H9 (cell line): ENCODE data around the gene SPINT1. TPM values are rescaled to one million over a fixed set of nuclear protein-coding genes. Genes with fewer than 3 reads are reported as not detected.

Experiments
- DNase-seq: peaks from one replicate; pipeline ENCODE4 v3.0.0-alpha.2; 2017
- H2AFZ ChIP-seq: one replicate; pipeline ENCODE4 v1.6.1; 2013; ENCODE audit warnings: mild to moderate bottlenecking, low read length, control low read depth, moderate library complexity
- H2AK5ac ChIP-seq: 2 replicates; pipeline ENCODE4 v1.6.1; 2013; ENCODE audit warnings: low read length, control low read depth, mixed read lengths; ENCODE audit not compliant: insufficient read length
- H2BK120ac ChIP-seq: one replicate; pipeline ENCODE4 v1.6.1; 2013; ENCODE audit warnings: low read depth, mild to moderate bottlenecking, low read length, control low read depth, inconsistent platforms; ENCODE audit not compliant: poor library complexity, severe bottlenecking
- H2BK12ac ChIP-seq: 2 replicates; pipeline ENCODE4 v1.6.1; 2013; ENCODE audit warnings: low read length, control low read depth, mixed read lengths, low read depth; ENCODE audit not compliant: insufficient read length
- H2BK15ac ChIP-seq: 2 replicates; pipeline ENCODE4 v1.6.1; 2013; ENCODE audit warnings: low read depth, low read length, control low read depth
- H2BK20ac ChIP-seq: one replicate; pipeline ENCODE4 v1.6.1; 2013; ENCODE audit warnings: low read depth, mild to moderate bottlenecking, low read length, control low read depth, inconsistent platforms; ENCODE audit not compliant: poor library complexity, severe bottlenecking
- H2BK5ac ChIP-seq: 2 replicates; pipeline ENCODE4 v1.6.1; 2013; ENCODE audit warnings: low read length, control low read depth, mixed read lengths; ENCODE audit not compliant: insufficient read length
- H3K14ac ChIP-seq: 2 replicates; pipeline ENCODE4 v1.6.1; 2013; ENCODE audit warnings: low read length, control low read depth; ENCODE audit not compliant: insufficient read depth
- H3K18ac ChIP-seq: 2 replicates; pipeline ENCODE4 v1.6.1; 2013; ENCODE audit warnings: low read depth, mild to moderate bottlenecking, mixed read lengths, low read length, control low read depth; ENCODE audit not compliant: insufficient read length
- H3K23ac ChIP-seq: 2 replicates; pipeline ENCODE4 v1.6.1; 2013; ENCODE audit warnings: low read length, control low read depth, mixed read lengths, low read depth; ENCODE audit not compliant: insufficient read length
- H3K23me2 ChIP-seq: 2 replicates; pipeline ENCODE4 v1.6.1; 2013; ENCODE audit warnings: low read depth, mild to moderate bottlenecking, mixed read lengths, low read length, control low read depth; ENCODE audit not compliant: insufficient read length, poor library complexity, severe bottlenecking
- H3K27ac ChIP-seq: 2 replicates; pipeline ENCODE4 v1.5.1; 2013; ENCODE audit warnings: low read length, control low read depth, mixed read lengths, low read depth; ENCODE audit not compliant: insufficient read length
- H3K27me3 ChIP-seq: 2 replicates; pipeline ENCODE4 v1.6.1; 2013; ENCODE audit warnings: low read length, control low read depth, inconsistent platforms; ENCODE audit not compliant: insufficient read depth
- H3K4ac ChIP-seq: 2 replicates; pipeline ENCODE4 v1.6.1; 2013; ENCODE audit warnings: low read depth, mild to moderate bottlenecking, control low read depth, inconsistent platforms, low read length, moderate library complexity
- H3K4me1 ChIP-seq: 2 replicates; pipeline ENCODE4 v1.6.1; 2013; ENCODE audit warnings: low read length, control low read depth, inconsistent platforms; ENCODE audit not compliant: insufficient read depth
- H3K4me2 ChIP-seq: 2 replicates; pipeline ENCODE4 v1.6.1; 2013; ENCODE audit warnings: low read length, control low read depth, mixed read lengths; ENCODE audit not compliant: insufficient read length, insufficient read depth
- H3K56ac ChIP-seq: 2 replicates; pipeline ENCODE4 v1.6.1; 2013; ENCODE audit warnings: low read depth, mild to moderate bottlenecking, mixed read lengths, low read length, control low read depth; ENCODE audit not compliant: insufficient read length
- H3K79me1 ChIP-seq: 2 replicates; pipeline ENCODE4 v1.6.1; 2013; ENCODE audit warnings: low read depth, mild to moderate bottlenecking, moderate library complexity, low read length, control low read depth, inconsistent platforms; ENCODE audit not compliant: insufficient read depth, poor library complexity, severe bottlenecking
- H3K79me2 ChIP-seq: 2 replicates; pipeline ENCODE4 v1.6.1; 2013; ENCODE audit warnings: low read length, control low read depth, inconsistent platforms; ENCODE audit not compliant: insufficient read depth
- H3K9ac ChIP-seq: 2 replicates; pipeline ENCODE4 v1.6.1; 2013; ENCODE audit warnings: low read length, control low read depth, mixed read lengths; ENCODE audit not compliant: insufficient read length; ENCODE audit errors: extremely low read depth
- H3K9me3 ChIP-seq: one replicate; pipeline ENCODE4 v1.6.1; 2013; ENCODE audit warnings: low read depth, low read length, inconsistent platforms; ENCODE audit not compliant: control insufficient read depth
- H3T11ph ChIP-seq: one replicate; pipeline ENCODE4 v1.6.1; 2013; ENCODE audit warnings: mild to moderate bottlenecking, low read length, control low read depth, inconsistent platforms
- H4K20me1 ChIP-seq: one replicate; pipeline ENCODE4 v1.6.1; 2013; ENCODE audit not compliant: control insufficient read depth, insufficient read length, insufficient read depth
- H4K5ac ChIP-seq: 2 replicates; pipeline ENCODE4 v1.6.1; 2013; ENCODE audit warnings: low read depth, mild to moderate bottlenecking, mixed read lengths, low read length, control low read depth; ENCODE audit not compliant: insufficient read length
- H4K8ac ChIP-seq: replicated peaks from 2 replicates; pipeline ENCODE4 v1.6.1; 2013; ENCODE audit warnings: low read length, control low read depth, mixed read lengths, low read depth; ENCODE audit not compliant: insufficient read length
- H4K91ac ChIP-seq: 2 replicates; pipeline ENCODE4 v1.6.1; 2013; ENCODE audit warnings: low read depth, mild to moderate bottlenecking, moderate library complexity, mixed read lengths, low read length, control low read depth; ENCODE audit not compliant: insufficient read length
- H3K27ac Mint-ChIP-seq, 3 experiments: 2 replicates in 2 of 3; 3 replicates in 1 of 3; pipeline ENCODE4 v1.8.0; 2020 to 2021; ENCODE audit warnings: mixed read lengths in 3 of 3, mild to moderate bottlenecking in 1 of 3, moderate library complexity in 1 of 3
- H3K27me3 Mint-ChIP-seq: 2 replicates; pipeline ENCODE4 v1.8.0; 2021; ENCODE audit warnings: low read depth, mild to moderate bottlenecking, moderate library complexity, mixed read lengths
- H3K36me3 Mint-ChIP-seq, 3 experiments: 2 replicates in 2 of 3; 3 replicates in 1 of 3; pipeline ENCODE4 v1.8.0; 2020 to 2021; ENCODE audit warnings: low read depth in 3 of 3, mixed read lengths in 3 of 3; ENCODE audit not compliant: insufficient read depth in 1 of 3
- H3K4me1 Mint-ChIP-seq, 2 experiments: 2 replicates each; pipeline ENCODE4 v1.8.0; 2020; ENCODE audit warnings: mixed read lengths in 2 of 2
- H3K4me3 Mint-ChIP-seq, 2 experiments: 2 replicates in 1 of 2; 3 replicates in 1 of 2; pipeline ENCODE4 v1.8.0; 2020 to 2021; ENCODE audit warnings: mild to moderate bottlenecking in 2 of 2, mixed read lengths in 2 of 2, moderate library complexity in 1 of 2
- H3K9me3 Mint-ChIP-seq, 2 experiments: 2 replicates in 1 of 2; 3 replicates in 1 of 2; pipeline ENCODE4 v1.8.0; 2020; ENCODE audit warnings: mild to moderate bottlenecking in 2 of 2, mixed read lengths in 2 of 2, moderate library complexity in 1 of 2
- WGBS: extraction: QIAGEN DNeasy Blood & Tissue Kit; methylation state at CpG from one replicate; pipeline ENCODE4 v1.1.7; 2013; ENCODE audit warnings: missing lambda C conversion rate, low lambda C conversion rate, mixed read lengths; ENCODE audit not compliant: insufficient read length; ENCODE audit errors: extremely low coverage; 5-methylcytosine and 5-hydroxymethylcytosine counted together
- total RNA-seq: library from RNA; stranded (reverse); gene quantifications from 2 replicates; pipeline ENCODE4 v1.2.1, GENCODE V29; 2021
- TF ChIP-seq, protein P1 (sequence below): fragments of 200-600 bp; sonication (generic); conservative IDR thresholded peaks from 3 replicates; pipeline ENCODE4 v1.8.0; 2021; ENCODE audit warnings: antibody characterized with exemption, mild to moderate bottlenecking

Gene SPINT1
- total RNA-seq, 1 experiment from 2014 or later = 130 TPM

GRCh38 chr15:40872791-40873693 lies 29.2 kb downstream of the SPINT1 start:
- no peaks in the 10 kb centered on the region; a peak in 1 of 5 replicates for H3K9me3 Mint-ChIP-seq
- Histone ChIP-seq H2BK12ac (no peak overlapping the region), H4K20me1 (no peaks in the 10 kb centered on the region), H4K91ac (no peak overlapping the region), H3K56ac (no peak overlapping the region), H3T11ph (no peak overlapping the region), H2BK20ac (no peak overlapping the region), H3K9me3 (no peaks in the 10 kb centered on the region), H3K23me2 (peaks cover 3% of the 10 kb centered on the region), H3K14ac (no peak overlapping the region), H3K79me1 (no peaks in the 10 kb centered on the region), H3K18ac (no peak overlapping the region), H4K5ac (no peak overlapping the region), H3K4me2 (peak overlapping the region; percentile 92), H3K23ac (no peak overlapping the region), H2AFZ (no peak overlapping the region), H3K27me3 (no peaks in the 10 kb centered on the region), H2BK5ac (no peak overlapping the region), H3K9ac (no peak overlapping the region), H2BK120ac (no peak overlapping the region), H4K8ac (no peak overlapping the region), H3K79me2 (no peaks in the 10 kb centered on the region), H3K4me1 (no peaks in the 10 kb centered on the region; the same call in 1 of the 2 replicates), H3K27ac (no peak overlapping the region), H3K4ac (no peak overlapping the region), H2BK15ac (no peak overlapping the region), H2AK5ac (no peak overlapping the region)
- H3K27me3 Mint-ChIP-seq = peaks cover 2% of the 10 kb centered on the region
- peak overlapping the region; percentile 76 to 84 for H3K4me3 Mint-ChIP-seq
- no CpG with 5 or more reads among the region's 33 CpGs for WGBS
- TF ChIP-seq, protein P1, sequence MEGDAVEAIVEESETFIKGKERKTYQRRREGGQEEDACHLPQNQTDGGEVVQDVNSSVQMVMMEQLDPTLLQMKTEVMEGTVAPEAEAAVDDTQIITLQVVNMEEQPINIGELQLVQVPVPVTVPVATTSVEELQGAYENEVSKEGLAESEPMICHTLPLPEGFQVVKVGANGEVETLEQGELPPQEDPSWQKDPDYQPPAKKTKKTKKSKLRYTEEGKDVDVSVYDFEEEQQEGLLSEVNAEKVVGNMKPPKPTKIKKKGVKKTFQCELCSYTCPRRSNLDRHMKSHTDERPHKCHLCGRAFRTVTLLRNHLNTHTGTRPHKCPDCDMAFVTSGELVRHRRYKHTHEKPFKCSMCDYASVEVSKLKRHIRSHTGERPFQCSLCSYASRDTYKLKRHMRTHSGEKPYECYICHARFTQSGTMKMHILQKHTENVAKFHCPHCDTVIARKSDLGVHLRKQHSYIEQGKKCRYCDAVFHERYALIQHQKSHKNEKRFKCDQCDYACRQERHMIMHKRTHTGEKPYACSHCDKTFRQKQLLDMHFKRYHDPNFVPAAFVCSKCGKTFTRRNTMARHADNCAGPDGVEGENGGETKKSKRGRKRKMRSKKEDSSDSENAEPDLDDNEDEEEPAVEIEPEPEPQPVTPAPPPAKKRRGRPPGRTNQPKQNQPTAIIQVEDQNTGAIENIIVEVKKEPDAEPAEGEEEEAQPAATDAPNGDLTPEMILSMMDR = no peak
- no peak for DNase-seq
- no peaks in the 10 kb centered on the region for H3K36me3 Mint-ChIP-seq
- H3K27ac Mint-ChIP-seq = 0 out of 7 replicates have a peak overlapping the region, but pooled peaks of 1 of the 3 experiments have one; percentile 20
- peaks cover 23 to 38% of the 10 kb centered on the region in 2 experiments for H3K4me1 Mint-ChIP-seq
